HUES64 (cell line): ENCODE data around the gene IQCN. TPM values are rescaled to one million over a fixed set of nuclear protein-coding genes. Genes with fewer than 3 reads are reported as not detected.

Source experiments
- H3K27ac ChIP-seq: 2 replicates; pipeline ENCODE4 v1.7.0; 2013; ENCODE audit warnings: low read depth, low read length, inconsistent platforms
- H3K27me3 ChIP-seq: 2 replicates; pipeline ENCODE4 v1.6.1; 2013; ENCODE audit warnings: mild to moderate bottlenecking, low read length; ENCODE audit not compliant: insufficient read depth
- H3K36me3 ChIP-seq: 2 replicates; pipeline ENCODE4 v1.6.1; 2013; ENCODE audit warnings: mild to moderate bottlenecking, low read length; ENCODE audit not compliant: insufficient read depth
- H3K4me1 ChIP-seq: 2 replicates; pipeline ENCODE4 v1.6.1; 2013; ENCODE audit warnings: mild to moderate bottlenecking, low read length, moderate library complexity; ENCODE audit not compliant: insufficient read depth
- H3K4me3 ChIP-seq: 2 replicates; pipeline ENCODE4 v1.5.1; 2013; ENCODE audit warnings: mild to moderate bottlenecking, low read length, moderate library complexity
- H3K9ac ChIP-seq: 2 replicates; pipeline ENCODE4 v1.6.1; 2013; ENCODE audit warnings: mild to moderate bottlenecking, low read depth, low read length
- H3K9me3 ChIP-seq: 2 replicates; pipeline ENCODE4 v1.6.1; 2013; ENCODE audit warnings: low read depth, low read length; ENCODE audit not compliant: insufficient read depth
- WGBS: fragments of 150-250, 120-280 bp; methylation state at CpG from one replicate; pipeline ENCODE4 v1.1.7; 2013; ENCODE audit warnings: missing lambda C conversion rate; 5-methylcytosine and 5-hydroxymethylcytosine counted together
- polyA plus RNA-seq, 2 experiments: library from polyadenylated mRNA; stranded (reverse); fragments of 50-300 nt; gene quantifications; one replicate each; pipeline ENCODE4 v1.2.3, GENCODE V29; 2013

Gene IQCN, protein sequence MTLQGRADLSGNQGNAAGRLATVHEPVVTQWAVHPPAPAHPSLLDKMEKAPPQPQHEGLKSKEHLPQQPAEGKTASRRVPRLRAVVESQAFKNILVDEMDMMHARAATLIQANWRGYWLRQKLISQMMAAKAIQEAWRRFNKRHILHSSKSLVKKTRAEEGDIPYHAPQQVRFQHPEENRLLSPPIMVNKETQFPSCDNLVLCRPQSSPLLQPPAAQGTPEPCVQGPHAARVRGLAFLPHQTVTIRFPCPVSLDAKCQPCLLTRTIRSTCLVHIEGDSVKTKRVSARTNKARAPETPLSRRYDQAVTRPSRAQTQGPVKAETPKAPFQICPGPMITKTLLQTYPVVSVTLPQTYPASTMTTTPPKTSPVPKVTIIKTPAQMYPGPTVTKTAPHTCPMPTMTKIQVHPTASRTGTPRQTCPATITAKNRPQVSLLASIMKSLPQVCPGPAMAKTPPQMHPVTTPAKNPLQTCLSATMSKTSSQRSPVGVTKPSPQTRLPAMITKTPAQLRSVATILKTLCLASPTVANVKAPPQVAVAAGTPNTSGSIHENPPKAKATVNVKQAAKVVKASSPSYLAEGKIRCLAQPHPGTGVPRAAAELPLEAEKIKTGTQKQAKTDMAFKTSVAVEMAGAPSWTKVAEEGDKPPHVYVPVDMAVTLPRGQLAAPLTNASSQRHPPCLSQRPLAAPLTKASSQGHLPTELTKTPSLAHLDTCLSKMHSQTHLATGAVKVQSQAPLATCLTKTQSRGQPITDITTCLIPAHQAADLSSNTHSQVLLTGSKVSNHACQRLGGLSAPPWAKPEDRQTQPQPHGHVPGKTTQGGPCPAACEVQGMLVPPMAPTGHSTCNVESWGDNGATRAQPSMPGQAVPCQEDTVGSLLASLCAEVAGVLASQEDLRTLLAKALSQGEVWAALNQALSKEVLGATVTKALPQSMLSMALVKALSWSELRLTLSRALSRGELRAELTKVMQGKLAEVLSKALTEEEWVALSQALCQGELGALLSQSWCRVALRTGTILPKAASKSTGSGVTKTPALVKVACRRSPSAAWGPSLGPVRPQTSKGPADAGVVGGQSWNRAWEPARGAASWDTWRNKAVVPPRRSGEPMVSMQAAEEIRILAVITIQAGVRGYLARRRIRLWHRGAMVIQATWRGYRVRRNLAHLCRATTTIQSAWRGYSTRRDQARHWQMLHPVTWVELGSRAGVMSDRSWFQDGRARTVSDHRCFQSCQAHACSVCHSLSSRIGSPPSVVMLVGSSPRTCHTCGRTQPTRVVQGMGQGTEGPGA (N-terminal part only)
- polyA plus RNA-seq (2013, experiment 1 of 2): 0.20 TPM
- 0.38 TPM for polyA plus RNA-seq (2013, experiment 2 of 2)

DNA sequence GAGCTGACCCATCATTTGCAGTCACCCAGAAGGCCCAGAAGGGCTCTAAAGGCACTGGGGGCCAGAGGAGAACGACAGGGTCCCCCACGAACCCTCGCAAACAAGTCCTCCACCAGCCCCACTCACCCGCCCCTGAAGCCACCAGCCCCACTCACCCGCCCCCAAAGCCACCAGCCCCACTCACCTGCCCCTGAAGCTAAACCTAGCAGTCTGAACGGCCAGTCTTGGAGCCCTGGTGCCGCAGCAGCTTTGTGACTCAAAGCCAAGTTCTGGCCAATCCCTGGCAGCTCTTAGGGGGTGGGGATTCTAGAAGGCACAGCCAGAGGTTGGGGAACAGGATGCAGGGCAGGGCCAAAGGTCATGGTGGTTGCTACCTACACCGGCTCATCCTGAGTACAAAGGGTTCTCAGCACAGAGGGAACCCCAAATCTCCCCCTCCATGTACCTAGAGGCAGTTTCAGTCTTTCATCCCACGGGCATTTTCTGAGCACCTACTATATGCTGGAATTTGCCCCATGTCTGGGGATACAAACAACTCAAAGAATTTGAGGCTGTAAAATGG is at the start of gene IQCN:
Gene IQCN (minus strand): TSS at position 234 of the 562 bp plus-strand sequence. CDS start 4,974 bp downstream, outside the sequence.
- Histone ChIP-seq H3K9ac (no peak within 1 kb of the TSS), H3K9me3 (no peaks in the 10 kb centered on the region), H3K4me1 (no peaks in the 10 kb centered on the region), H3K27me3 (no peaks in the 10 kb centered on the region), H3K27ac (peak within 1 kb of the TSS; percentile 35; the same call in 1 of the 2 replicates), H3K36me3 (peaks cover 11% of the 10 kb centered on the region), H3K4me3 (no peak within 1 kb of the TSS)
- WGBS: 88% methylated on average over 9 of the region's 9 CpGs

DNA sequence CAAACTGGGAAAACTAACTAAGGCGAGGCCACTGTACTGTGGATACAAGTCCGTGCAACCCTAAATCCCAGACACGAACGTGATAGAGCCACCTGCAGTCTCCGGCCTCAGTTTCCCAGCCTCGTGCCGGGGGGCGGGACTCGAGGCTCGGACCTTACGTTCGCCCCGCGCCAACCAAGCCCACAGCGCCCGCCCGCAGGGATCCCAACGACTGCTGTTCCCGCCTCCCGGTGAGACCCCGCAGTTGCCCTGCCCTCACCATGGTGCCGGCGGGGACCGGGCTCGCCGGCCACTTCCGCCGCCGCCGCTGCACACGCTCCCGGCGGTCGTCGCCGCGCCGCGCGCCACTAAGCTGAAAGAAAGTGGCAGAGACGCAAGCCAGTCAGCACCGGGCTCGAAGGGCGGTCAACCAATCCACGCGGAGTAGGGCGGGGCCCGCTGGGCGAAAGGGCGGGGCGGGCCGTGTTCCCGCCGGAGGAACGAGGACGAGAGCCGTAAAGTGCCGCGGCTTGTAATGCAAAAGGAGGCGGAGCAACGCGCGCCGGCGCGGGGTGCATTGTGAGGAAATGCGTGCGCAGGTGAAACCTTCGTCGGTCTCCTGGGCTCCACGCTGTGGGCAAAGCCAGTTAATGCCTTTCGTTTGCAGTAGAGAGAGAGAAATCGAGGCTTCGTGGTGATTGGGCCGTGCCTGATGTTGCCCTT is 48.7 kb upstream of the IQCN start, which contains the start of gene LSM4:
Gene LSM4 (minus strand): TSS at position 318 of the 702 bp plus-strand sequence. CDS start 56 bp downstream, at position 262.
- Histone ChIP-seq H3K9ac (peak within 1 kb of the TSS; percentile 94), H3K9me3 (no peaks in the 10 kb centered on the region), H3K4me3 (peak within 1 kb of the TSS; percentile 87), H3K27ac (peak within 1 kb of the TSS; percentile 93), H3K4me1 (peaks cover 19% of the 10 kb centered on the region), H3K36me3 (peaks cover 17% of the 10 kb centered on the region), H3K27me3 (no peaks in the 10 kb centered on the region)
- under 1% methylated on average over 75 of the region's 75 CpGs for WGBS

DNA sequence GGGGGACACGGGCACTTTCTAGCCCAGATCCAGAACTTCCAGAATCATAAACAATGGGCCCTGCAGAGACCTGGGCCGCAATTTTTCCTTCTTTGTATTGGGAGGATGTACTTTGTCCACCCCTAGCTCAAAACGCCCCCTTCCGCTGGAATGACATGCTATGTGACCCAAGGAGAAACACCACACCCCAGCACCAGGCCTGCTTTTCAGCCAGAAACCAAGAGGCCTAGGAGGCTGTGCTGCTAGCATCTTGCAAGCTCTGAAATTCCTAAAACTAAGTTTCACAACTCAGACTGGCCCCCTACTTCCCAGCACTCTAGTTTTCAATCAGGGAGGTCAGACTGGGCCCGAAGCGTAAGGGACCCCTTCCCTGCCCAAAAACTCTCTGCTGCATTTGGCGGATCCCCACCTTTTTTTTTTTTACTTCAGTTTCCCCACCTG is 48.1 kb upstream of the IQCN start:
- peak overlapping the region; percentile 94 for H3K9ac ChIP-seq
- no peaks in the 10 kb centered on the region for H3K27me3 ChIP-seq
- H3K4me1 ChIP-seq: peaks cover 19% of the 10 kb centered on the region
- peak overlapping the region; percentile 87 for H3K4me3 ChIP-seq
- no peaks in the 10 kb centered on the region for H3K9me3 ChIP-seq
- peaks cover 17% of the 10 kb centered on the region for H3K36me3 ChIP-seq
- WGBS: 7% methylated on average over 7 of the region's 7 CpGs
- H3K27ac ChIP-seq: peak overlapping the region; percentile 93

DNA sequence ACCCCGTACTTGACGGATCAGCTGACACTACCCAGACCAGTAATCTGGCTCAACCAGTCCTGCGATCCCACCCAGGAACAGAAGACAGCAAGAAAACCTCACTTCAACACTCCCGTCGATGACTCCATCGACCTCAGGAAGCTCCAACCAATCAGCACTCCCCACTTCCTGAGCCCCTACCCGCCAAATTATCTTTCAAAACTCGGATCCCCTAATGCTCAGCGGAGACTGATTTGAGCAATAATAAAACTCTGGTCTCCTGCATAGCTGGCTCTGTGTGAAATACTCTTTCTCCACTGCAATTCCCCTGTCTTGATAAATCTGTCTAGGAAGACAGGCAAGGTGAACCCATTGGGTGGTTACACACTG is 47.5 kb upstream of the IQCN start:
- H3K4me1 ChIP-seq: peaks cover 19% of the 10 kb centered on the region
- H3K9ac ChIP-seq: peak overlapping the region; percentile 94
- peaks cover 17% of the 10 kb centered on the region for H3K36me3 ChIP-seq
- H3K27me3 ChIP-seq: no peaks in the 10 kb centered on the region
- peak overlapping the region; percentile 93 for H3K27ac ChIP-seq
- WGBS: 72% methylated on average over 9 of the region's 9 CpGs
- H3K9me3 ChIP-seq: no peaks in the 10 kb centered on the region
- peak overlapping the region; percentile 87 for H3K4me3 ChIP-seq

DNA sequence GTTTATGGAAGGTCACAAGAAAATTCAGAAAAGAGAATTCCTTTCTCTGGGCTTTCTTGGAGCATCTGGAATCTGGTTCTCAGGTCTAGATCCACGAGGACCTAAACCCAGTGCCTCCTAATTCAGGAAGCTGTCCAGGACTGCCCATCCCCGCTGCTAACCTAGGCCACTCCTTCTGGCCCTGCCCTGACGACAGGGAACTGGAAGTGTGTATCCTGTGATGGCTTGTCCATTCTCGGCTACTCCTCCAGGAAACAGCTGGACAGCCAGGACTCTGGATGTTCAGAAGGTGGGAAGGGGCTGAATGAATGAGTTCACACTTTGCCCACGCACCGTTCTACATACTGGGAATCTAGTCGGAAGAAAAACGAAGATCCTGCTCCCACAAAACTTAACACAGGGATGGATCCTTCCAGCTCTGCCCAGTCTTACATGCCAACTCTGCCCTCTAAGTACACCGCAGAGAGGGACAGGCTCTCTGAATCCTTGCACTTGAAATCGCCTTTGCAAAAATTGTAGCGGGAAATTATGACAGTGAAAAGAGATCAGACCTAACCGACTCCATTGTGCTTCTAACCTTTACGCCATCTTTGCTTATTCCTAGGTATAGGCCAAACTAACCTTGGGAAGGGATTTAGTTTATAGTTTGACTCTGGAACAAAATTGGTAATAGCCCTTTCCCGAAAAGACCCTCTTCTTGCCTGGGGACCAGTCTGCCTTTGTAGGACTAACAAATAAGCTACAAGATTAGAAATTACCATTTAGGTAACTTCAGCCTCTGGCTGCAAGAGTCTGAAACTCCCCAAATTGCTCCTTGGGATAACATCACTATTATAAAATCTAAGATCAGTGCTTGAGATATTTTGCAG is 46.8 kb upstream of the IQCN start:
- Histone ChIP-seq H3K4me3 (peak overlapping the region; percentile 87; the same call in 1 of the 2 replicates), H3K4me1 (peaks cover 19% of the 10 kb centered on the region), H3K27ac (no peak overlapping the region)

DNA sequence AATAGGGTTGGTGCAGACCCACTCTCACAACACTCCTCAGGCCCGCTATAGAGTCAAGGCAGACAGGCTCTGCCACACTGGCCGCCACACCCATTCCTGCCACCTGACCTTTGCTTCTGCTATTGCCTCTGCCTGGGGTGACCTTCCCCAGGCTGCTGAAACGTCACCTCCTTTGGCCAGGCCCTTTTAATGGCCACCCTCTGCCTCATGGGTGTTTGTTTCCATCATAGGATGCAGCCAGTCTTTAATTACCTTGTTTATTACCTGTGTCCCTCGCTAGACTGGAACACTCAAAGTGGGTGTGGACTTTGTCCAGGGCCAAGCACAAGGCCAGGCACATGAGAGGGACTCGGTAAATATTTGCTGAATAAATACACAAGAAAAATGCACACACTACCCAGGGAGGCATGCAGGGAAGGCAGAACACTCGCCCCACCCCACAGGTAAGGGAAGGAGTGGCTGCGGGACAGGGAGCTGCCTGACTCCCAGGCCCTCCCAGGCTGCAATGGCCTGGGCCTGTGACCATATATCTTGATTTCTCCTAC is 45.4 kb upstream of the IQCN start:
- Histone ChIP-seq H3K9me3 (no peaks in the 10 kb centered on the region), H3K4me3 (no peak overlapping the region), H3K27ac (no peak overlapping the region), H3K27me3 (no peaks in the 10 kb centered on the region), H3K4me1 (peaks cover 19% of the 10 kb centered on the region), H3K36me3 (peaks cover 32% of the 10 kb centered on the region), H3K9ac (no peak overlapping the region)
- 96% methylated on average over 7 of the region's 7 CpGs for WGBS

More for the DNA sequence above, 46.8 kb upstream of the IQCN start:
- no peaks in the 10 kb centered on the region for H3K27me3 ChIP-seq
- 0 out of 2 replicates have a peak overlapping the region, but pooled peaks have one; percentile 94 for H3K9ac ChIP-seq
- 90% methylated on average over 14 of the region's 14 CpGs for WGBS
- H3K36me3 ChIP-seq: peaks cover 20% of the 10 kb centered on the region
- no peaks in the 10 kb centered on the region for H3K9me3 ChIP-seq

DNA sequence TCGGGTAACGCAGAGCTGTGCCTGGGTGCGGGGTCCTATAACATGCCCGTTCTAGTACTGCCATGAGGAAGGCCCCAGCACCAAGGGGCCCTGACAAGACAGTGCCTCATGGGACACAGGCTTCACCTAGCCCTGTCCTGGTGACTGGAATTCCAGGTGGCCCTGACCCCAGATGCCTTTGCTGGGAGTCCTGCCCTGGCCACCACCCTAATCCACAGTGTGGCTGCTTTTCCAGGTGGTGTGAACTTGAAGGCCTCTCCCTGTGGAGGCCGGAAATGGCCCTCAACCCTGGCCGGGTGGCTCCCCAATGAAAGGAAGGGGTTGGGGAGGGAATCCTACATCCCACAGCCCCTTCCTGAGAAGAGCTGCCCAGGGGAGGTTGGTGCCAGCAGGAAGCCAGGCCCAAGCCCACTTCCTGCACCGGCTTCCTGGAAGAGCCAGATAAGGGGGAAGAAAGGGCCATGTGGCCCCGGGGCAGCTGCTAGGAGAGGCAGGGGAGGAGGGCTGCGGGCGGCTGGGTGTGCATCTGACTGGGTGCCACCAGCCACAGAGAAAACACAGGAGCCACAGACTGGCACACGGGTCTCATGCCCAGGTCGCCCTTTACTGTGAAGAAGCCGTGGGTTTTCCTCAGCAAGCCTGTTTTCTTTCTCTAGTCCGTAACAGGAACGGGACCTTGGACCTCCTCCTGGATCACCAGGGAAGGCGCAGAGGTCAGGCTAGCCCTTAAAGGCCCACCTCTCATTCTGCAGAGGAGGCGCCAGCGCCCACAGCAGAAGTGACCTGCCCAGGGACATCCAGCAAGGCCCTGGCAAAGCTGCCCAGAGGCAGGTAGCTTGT is 43.9 kb upstream of the IQCN start:
- no peak overlapping the region for H3K4me3 ChIP-seq
- peak overlapping the region; percentile 58 for H3K27ac ChIP-seq
- no peak overlapping the region for H3K9ac ChIP-seq
- H3K36me3 ChIP-seq: peaks cover 46% of the 10 kb centered on the region
- whole genome bisulfite sequencing: 94% methylated on average over 18 of the region's 18 CpGs
- H3K27me3 ChIP-seq: no peaks in the 10 kb centered on the region
- no peaks in the 10 kb centered on the region for H3K9me3 ChIP-seq
- peaks cover 12% of the 10 kb centered on the region; the same call in 1 of the 2 replicates for H3K4me1 ChIP-seq

DNA sequence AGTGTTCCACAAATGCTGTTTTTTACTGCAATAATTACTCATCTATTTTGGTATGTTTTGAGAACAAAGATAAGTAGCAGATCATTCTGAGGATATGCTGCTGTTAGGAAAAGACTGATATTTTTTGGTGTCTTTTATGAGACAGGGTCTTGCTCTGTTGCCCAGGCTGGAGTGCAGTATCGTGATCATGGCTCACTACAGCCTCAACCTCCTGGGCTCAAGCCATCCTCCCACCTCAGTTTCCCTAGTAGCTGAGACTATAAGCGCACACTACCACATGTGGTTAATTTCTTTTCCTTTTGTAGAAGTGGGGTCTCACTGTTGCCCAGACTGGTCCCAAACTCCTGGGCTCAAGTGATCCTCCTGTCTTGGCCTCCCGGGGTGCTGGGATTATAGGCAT is 39.1 kb upstream of the IQCN start:
- Histone ChIP-seq H3K4me1 (no peaks in the 10 kb centered on the region), H3K27ac (no peak overlapping the region), H3K27me3 (no peaks in the 10 kb centered on the region), H3K9me3 (no peaks in the 10 kb centered on the region), H3K4me3 (no peak overlapping the region), H3K9ac (no peak overlapping the region), H3K36me3 (peaks cover 77% of the 10 kb centered on the region)
- WGBS: 97% methylated on average over 3 of the region's 3 CpGs
